Osteocyte (in vitro differentiated cells): Measurements from ENCODE around the gene CADPS. TPM values are rescaled to one million over a fixed set of nuclear protein-coding genes. Genes with fewer than 3 reads are reported as not detected.

ENCODE experiments used
- DNase-seq: peaks from one replicate; pipeline ENCODE4 v3.0.0; 2021; ENCODE audit warnings: mixed read lengths; ENCODE audit not compliant: unreplicated experiment; ENCODE audit errors: extremely low spot score
- H3K27ac Mint-ChIP-seq: one replicate; pipeline ENCODE4 v1.8.0; 2021; ENCODE audit warnings: mild to moderate bottlenecking, mixed read lengths; ENCODE audit not compliant: unreplicated experiment
- H3K27me3 Mint-ChIP-seq: one replicate; pipeline ENCODE4 v1.8.0; 2021; ENCODE audit warnings: mixed read lengths; ENCODE audit not compliant: unreplicated experiment
- H3K36me3 Mint-ChIP-seq: one replicate; pipeline ENCODE4 v1.8.0; 2021; ENCODE audit warnings: mixed read lengths; ENCODE audit not compliant: unreplicated experiment
- H3K4me1 Mint-ChIP-seq: one replicate; pipeline ENCODE4 v1.8.0; 2021; ENCODE audit warnings: mixed read lengths; ENCODE audit not compliant: unreplicated experiment
- H3K4me3 Mint-ChIP-seq: one replicate; pipeline ENCODE4 v1.8.0; 2021; ENCODE audit warnings: mild to moderate bottlenecking, moderate library complexity, mixed read lengths; ENCODE audit not compliant: unreplicated experiment
- H3K9me3 Mint-ChIP-seq: one replicate; pipeline ENCODE4 v1.8.0; 2021; ENCODE audit warnings: mixed read lengths; ENCODE audit not compliant: unreplicated experiment
- total RNA-seq: library from RNA; stranded (reverse); gene quantifications from 2 replicates; pipeline ENCODE4 v1.2.1, GENCODE V29; 2021
- TF ChIP-seq, protein P1 (sequence below): fragments of 200-600 bp; sonication (generic); IDR thresholded peaks from 2 replicates; pipeline ENCODE4 v1.5.0; 2021; ENCODE audit warnings: antibody characterized with exemption, mild to moderate bottlenecking, moderate library complexity

The CADPS gene
- total RNA-seq, 1 donor from 2014 or later = not detected

GRCh38 chr3:62557983-62558382, 317.2 kb downstream of the CADPS start:
- peaks cover 8% of the 10 kb centered on the region for H3K27me3 Mint-ChIP-seq
- H3K36me3 Mint-ChIP-seq = no peaks in the 10 kb centered on the region
- no peaks in the 10 kb centered on the region for H3K9me3 Mint-ChIP-seq
- TF ChIP-seq, protein P1, sequence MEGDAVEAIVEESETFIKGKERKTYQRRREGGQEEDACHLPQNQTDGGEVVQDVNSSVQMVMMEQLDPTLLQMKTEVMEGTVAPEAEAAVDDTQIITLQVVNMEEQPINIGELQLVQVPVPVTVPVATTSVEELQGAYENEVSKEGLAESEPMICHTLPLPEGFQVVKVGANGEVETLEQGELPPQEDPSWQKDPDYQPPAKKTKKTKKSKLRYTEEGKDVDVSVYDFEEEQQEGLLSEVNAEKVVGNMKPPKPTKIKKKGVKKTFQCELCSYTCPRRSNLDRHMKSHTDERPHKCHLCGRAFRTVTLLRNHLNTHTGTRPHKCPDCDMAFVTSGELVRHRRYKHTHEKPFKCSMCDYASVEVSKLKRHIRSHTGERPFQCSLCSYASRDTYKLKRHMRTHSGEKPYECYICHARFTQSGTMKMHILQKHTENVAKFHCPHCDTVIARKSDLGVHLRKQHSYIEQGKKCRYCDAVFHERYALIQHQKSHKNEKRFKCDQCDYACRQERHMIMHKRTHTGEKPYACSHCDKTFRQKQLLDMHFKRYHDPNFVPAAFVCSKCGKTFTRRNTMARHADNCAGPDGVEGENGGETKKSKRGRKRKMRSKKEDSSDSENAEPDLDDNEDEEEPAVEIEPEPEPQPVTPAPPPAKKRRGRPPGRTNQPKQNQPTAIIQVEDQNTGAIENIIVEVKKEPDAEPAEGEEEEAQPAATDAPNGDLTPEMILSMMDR = no peak
- H3K4me3 Mint-ChIP-seq = no peak overlapping the region
- H3K4me1 Mint-ChIP-seq = peaks cover 3% of the 10 kb centered on the region
- DNase-seq = no peak
- H3K27ac Mint-ChIP-seq = no peak overlapping the region

DNA sequence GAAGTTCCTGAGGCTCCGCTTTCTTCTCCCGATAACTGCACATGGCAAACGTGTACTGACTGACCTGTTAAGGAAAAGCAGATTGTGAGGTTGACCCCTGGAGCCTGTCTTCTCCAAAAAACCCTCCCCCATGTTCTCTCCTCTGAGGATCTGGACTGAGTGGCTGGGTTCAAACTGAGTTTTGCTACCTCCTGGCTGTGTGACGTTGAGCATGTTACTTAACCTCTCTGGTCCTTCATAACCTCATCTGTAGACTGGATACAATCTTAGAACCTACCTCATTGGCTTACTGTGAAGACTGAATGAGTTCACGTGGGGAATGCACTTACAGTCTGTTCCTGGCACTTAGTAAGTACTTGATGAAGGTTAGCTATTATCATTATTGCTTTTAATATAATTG, 317.8 kb downstream of the CADPS start:
- TF ChIP-seq, protein P1 = no peak
- Mint-ChIP-seq H3K27me3 (peaks cover 12% of the 10 kb centered on the region), H3K27ac (no peak overlapping the region), H3K36me3 (no peaks in the 10 kb centered on the region), H3K4me3 (no peak overlapping the region), H3K4me1 (peaks cover 3% of the 10 kb centered on the region), H3K9me3 (no peaks in the 10 kb centered on the region)
- no peak for DNase-seq

DNA sequence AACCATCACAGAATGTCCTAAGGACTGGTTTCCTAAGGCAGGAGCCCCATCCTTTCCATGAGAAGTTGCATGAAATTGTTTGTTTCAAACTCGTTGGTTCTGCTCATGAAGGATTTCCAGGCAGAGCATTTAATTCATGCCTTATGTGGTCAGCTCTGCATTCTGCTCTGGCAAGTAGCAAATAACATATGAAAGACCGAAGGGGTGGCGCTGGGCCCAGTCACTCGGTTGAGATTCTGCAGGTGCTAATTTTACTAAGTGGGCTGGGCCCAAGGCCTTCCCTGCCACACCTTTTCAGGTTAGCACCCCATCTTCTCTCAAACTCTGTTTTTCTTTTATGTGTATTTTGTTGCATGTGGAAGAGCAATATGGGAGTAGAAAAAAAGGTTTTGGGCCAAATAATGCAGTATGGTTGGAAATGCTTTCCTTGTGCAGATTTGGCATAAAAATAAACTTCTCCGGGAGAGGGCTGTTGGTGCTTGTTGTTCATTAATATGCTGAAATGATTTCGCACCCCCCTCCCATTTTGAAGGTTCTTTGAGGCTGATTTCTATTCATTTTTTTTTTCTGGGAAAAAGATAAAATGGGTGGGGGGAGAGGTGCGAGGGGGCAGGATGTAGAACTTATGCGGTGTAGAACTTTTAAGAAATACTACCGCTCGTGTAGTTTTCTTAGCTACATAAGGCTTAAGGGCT, 318.9 kb downstream of the CADPS start:
- H3K36me3 Mint-ChIP-seq = no peaks in the 10 kb centered on the region
- TF ChIP-seq, protein P1 = no peak
- peaks cover 19% of the 10 kb centered on the region for H3K27me3 Mint-ChIP-seq
- no peaks in the 10 kb centered on the region for H3K9me3 Mint-ChIP-seq
- DNase-seq = no peak
- no peaks in the 10 kb centered on the region for H3K4me1 Mint-ChIP-seq
- no peak overlapping the region for H3K4me3 Mint-ChIP-seq
- H3K27ac Mint-ChIP-seq = no peak overlapping the region

- DNase-seq = no peak
- Mint-ChIP-seq H3K9me3 (no peaks in the 10 kb centered on the region), H3K4me3 (no peak overlapping the region), H3K27me3 (peaks cover 35% of the 10 kb centered on the region), H3K4me1 (no peaks in the 10 kb centered on the region), H3K36me3 (no peaks in the 10 kb centered on the region), H3K27ac (no peak overlapping the region)
- TF ChIP-seq, protein P1 = no peak
These were observed 320.9 kb downstream of the CADPS start for GRCh38 chr3:62554264-62554799.

DNA sequence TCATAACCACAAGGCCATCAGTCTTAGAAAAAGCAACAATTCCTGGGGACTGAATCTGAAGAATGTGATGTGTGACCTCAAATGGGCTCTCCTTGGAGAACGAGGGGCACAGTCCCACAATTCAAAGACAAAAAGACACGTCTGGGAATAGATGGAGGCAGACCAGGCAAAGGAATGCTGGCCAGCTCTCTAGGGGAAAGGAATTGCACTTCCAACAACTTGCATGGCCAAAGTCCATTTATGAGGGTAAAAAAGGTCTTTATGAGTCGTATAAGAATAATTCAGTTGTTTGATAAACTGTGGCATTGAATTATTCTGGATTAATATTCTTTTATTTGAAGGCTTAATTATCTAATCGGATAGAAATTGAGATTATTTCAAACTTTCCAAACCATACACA, 321.4 kb downstream of the CADPS start:
- peaks cover 40% of the 10 kb centered on the region for H3K27me3 Mint-ChIP-seq
- no peak overlapping the region for H3K4me3 Mint-ChIP-seq
- no peak overlapping the region for H3K27ac Mint-ChIP-seq
- no peaks in the 10 kb centered on the region for H3K4me1 Mint-ChIP-seq
- H3K36me3 Mint-ChIP-seq = no peaks in the 10 kb centered on the region
- no peak for DNase-seq
- no peaks in the 10 kb centered on the region for H3K9me3 Mint-ChIP-seq
- TF ChIP-seq, protein P1 = no peak
